Prostate gland (tissue), 1 donor: Measurements from ENCODE around the gene TBC1D30.

Experiments used
- POLR2A ChIP-seq: fragments of 450-650 bp; IDR thresholded peaks from one replicate; pipeline ENCODE4 v1.6.1; 2016; ENCODE audit warnings: antibody characterized with exemption, mild to moderate bottlenecking
- POLR2AphosphoS5 ChIP-seq: sonication (generic); formaldehyde crosslinking; IDR thresholded peaks from one replicate; pipeline ENCODE4 v1.6.1; 2017; ENCODE audit warnings: antibody characterized with exemption

DNA sequence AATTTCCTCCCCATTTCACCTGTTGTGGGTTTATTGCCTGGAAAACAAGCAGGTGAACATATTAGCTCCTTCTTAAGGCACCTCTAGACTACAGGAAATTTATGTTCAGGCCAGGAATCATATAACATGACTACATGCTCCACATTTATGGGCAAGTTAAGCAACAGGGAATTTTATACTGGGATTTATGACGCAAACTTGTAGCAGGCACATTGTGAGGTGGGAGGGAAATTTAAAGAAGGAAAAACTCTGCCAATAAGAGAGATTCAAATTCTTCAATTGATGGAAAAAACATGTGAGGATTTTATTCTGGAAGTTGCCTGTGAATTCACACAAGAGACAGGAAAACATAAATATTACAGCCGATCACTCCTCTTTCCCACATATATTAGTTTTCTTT is 93.9 kb downstream of the TBC1D30 start:
- TF ChIP-seq POLR2AphosphoS5 (no peak), POLR2A (no peak)
